Transverse colon (tissue), 4 donors: ENCODE measurements around the gene RAB38. TPM values are rescaled to one million over a fixed set of nuclear protein-coding genes. Genes with fewer than 3 reads are reported as not detected.

Source experiments
- DNase-seq: peaks from one replicate; pipeline ENCODE4 v3.0.0-alpha.2; 2019
- H3K27ac ChIP-seq, 4 donors: fragments of 200-600 bp; sonication (generic); 2 replicates each; pipeline ENCODE4 v1.5.1; 2016 to 2018; ENCODE audit warnings: inconsistent platforms in 4 of 4
- H3K27me3 ChIP-seq: fragments of 200-600 bp; sonication (generic); 2 replicates; pipeline ENCODE4 v1.5.1; 2017; ENCODE audit warnings: inconsistent platforms
- H3K36me3 ChIP-seq, 4 donors: fragments of 200-600 bp; sonication (generic); 2 replicates each; pipeline ENCODE4 v1.5.1; 2017 to 2019; ENCODE audit warnings: inconsistent platforms in 4 of 4
- H3K4me1 ChIP-seq, 4 donors: fragments of 200-600 bp; sonication (generic); 2 replicates each; pipeline ENCODE4 v1.5.1; 2017 to 2020; ENCODE audit warnings: inconsistent platforms in 4 of 4
- H3K4me3 ChIP-seq, 4 donors: fragments of 200-600 bp; sonication (generic); 1 replicate in 1 of 4; 2 replicates in 3 of 4; pipeline versions ENCODE4 v1.5.1 to v1.6.1; 2017 to 2019; ENCODE audit warnings: inconsistent platforms in 4 of 4
- H3K9me3 ChIP-seq, 2 donors: fragments of 200-600 bp; sonication (generic); 2 replicates each; pipeline ENCODE4 v1.5.1; 2017 to 2019; ENCODE audit warnings: inconsistent platforms in 2 of 2
- CTCF ChIP-seq, 5 experiments: fragments of 200-600 bp in 3 of 5; fragments of 450-650 bp in 2 of 5; sonication (generic) in 3 of 5; IDR thresholded peaks; 1 replicate in 2 of 5; 2 replicates in 3 of 5; pipeline ENCODE4 v1.5.1; 2016 to 2017; ENCODE audit warnings: antibody characterized with exemption in 5 of 5, inconsistent platforms in 3 of 5, mild to moderate bottlenecking in 2 of 5, moderate library complexity in 1 of 5
- EP300 ChIP-seq: sonication (generic); formaldehyde crosslinking; IDR thresholded peaks from one replicate; pipeline ENCODE4 v1.6.1; 2017; ENCODE audit warnings: antibody characterized with exemption, low read depth
- POLR2A ChIP-seq: fragments of 450-650 bp; IDR thresholded peaks from one replicate; pipeline ENCODE4 v1.6.1; 2016; ENCODE audit warnings: antibody characterized with exemption, mild to moderate bottlenecking, moderate library complexity
- POLR2AphosphoS5 ChIP-seq, 3 donors: sonication (generic); formaldehyde crosslinking; IDR thresholded peaks; one replicate each; pipeline ENCODE4 v1.6.1; 2016; ENCODE audit warnings: antibody characterized with exemption in 3 of 3
- WGBS, 2 donors: methylation state at CpG; one replicate each; pipeline ENCODE4 v1.1.5; 2018; ENCODE audit warnings: low coverage in 1 of 2; 5-methylcytosine and 5-hydroxymethylcytosine counted together
- in situ Hi-C, 4 donors: fragments of 200-750 bp; cut with MboI; loops; one replicate each; pipeline versions ENCODE4 v1.15.0 to v1.15.1; 2017; ENCODE audit warnings: low sequenced_read_pairs in 3 of 4, low pct_ligation_motif_present in 1 of 4, low pct_unique_long_range_greater_than_20kb in 1 of 4
- intact Hi-C: fragments of 100-400 bp; cut with DNase I; formaldehyde crosslinking; loops from one replicate; pipeline ENCODE4 v1.15.1; 2023; ENCODE audit warnings: low total_unique reads
- total RNA-seq, 4 donors: library from RNA; depleted of rRNA; stranded (reverse); fragments of >200 nt; gene quantifications; one replicate each; pipeline ENCODE4 v1.1.0, GENCODE V29; 2016

The RAB38 gene
- total RNA-seq, 4 donors from 2014 or later: 0.80 to 3.7 (median 1.6) TPM; not detected in 1

GRCh38 chr11:88179141-88179540, 3.9 kb upstream of the RAB38 start:
- whole genome bisulfite sequencing, 2 donors: 66% methylated on average over 2 of the region's 2 CpGs; no CpG with 5 or more reads in 1 of the 2 donors
- Histone ChIP-seq H3K27ac (no peak overlapping the region), H3K27me3 (no peaks in the 10 kb centered on the region), H3K9me3 (no peaks in the 10 kb centered on the region), H3K36me3 (no peaks in the 10 kb centered on the region), H3K4me3 (no peak overlapping the region), H3K4me1 (peaks cover 0 to 16% (median 9%) of the 10 kb centered on the region in 4 donors)
- DNase-seq: no peak
- intact Hi-C loops (no loop called here), in situ Hi-C loops (no loop called here)
- TF ChIP-seq EP300 (no peak), POLR2AphosphoS5 (IDR thresholded peaks at IDR 0.05) (no peak), CTCF (IDR thresholded peaks at IDR 0.05) (no peak), POLR2A (no peak)

- Histone ChIP-seq H3K27ac (no peak overlapping the region), H3K36me3 (no peaks in the 10 kb centered on the region), H3K27me3 (no peaks in the 10 kb centered on the region), H3K4me1 (peaks cover 0 to 21% (median 9%) of the 10 kb centered on the region in 4 donors), H3K4me3 (no peak overlapping the region), H3K9me3 (no peaks in the 10 kb centered on the region)
- no peak for DNase-seq
- in situ Hi-C loops (no loop called here), intact Hi-C loops (no loop called here)
- 59 to 60% methylated on average over 2 to 4 of the region's 4 CpGs for whole genome bisulfite sequencing, 2 donors
- no peak for TF ChIP-seq POLR2AphosphoS5 (IDR thresholded peaks at IDR 0.05)
These were observed 2.9 kb upstream of the RAB38 start for GRCh38 chr11:88178191-88178590.

- Histone ChIP-seq H3K27me3 (no peaks in the 10 kb centered on the region), H3K27ac (peak overlapping the region; percentile 17 to 73 (median 59)), H3K9me3 (no peaks in the 10 kb centered on the region), H3K4me3 (peak overlapping the region; percentile 11 to 58 (median 36)), H3K4me1 (peaks cover 0 to 21% (median 9%) of the 10 kb centered on the region in 4 donors), H3K36me3 (no peaks in the 10 kb centered on the region)
- in situ Hi-C loops: no loop called here
- 36 to 80% methylated on average over 1 to 14 of the region's 15 CpGs for WGBS, 2 donors
- no peak for DNase-seq
- intact Hi-C loops: no loop called here
- TF ChIP-seq POLR2AphosphoS5 (IDR thresholded peaks at IDR 0.05): no peak
- TF ChIP-seq EP300: no peak
- TF ChIP-seq POLR2A: no peak
- TF ChIP-seq CTCF (IDR thresholded peaks at IDR 0.05): no peak
These were observed 379 bp upstream of the RAB38 start for GRCh38 chr11:88175569-88176075.

GRCh38 chr11:88173956-88174355, 1.3 kb downstream of the RAB38 start:
- no peak overlapping the region for H3K4me3 ChIP-seq
- no peak for TF ChIP-seq EP300
- no peak for TF ChIP-seq POLR2AphosphoS5 (IDR thresholded peaks at IDR 0.05)
- no peak for TF ChIP-seq POLR2A
- no peak for TF ChIP-seq CTCF (IDR thresholded peaks at IDR 0.05)
- in situ Hi-C loops (no loop called here), intact Hi-C loops (loop anchor here (1.0 kb wide), 1 partner anchor 12 kb away; no protein-coding TSS in a partner anchor)
- H3K9me3 ChIP-seq: no peaks in the 10 kb centered on the region
- WGBS, 2 donors: 84 to 100% methylated on average over 1 to 3 of the region's 3 CpGs
- H3K27me3 ChIP-seq: no peaks in the 10 kb centered on the region
- H3K27ac ChIP-seq: peak overlapping the region in 1 of 4 donors; percentile 55
- no peaks in the 10 kb centered on the region for H3K36me3 ChIP-seq
- peaks cover 0 to 21% (median 9%) of the 10 kb centered on the region in 4 donors for H3K4me1 ChIP-seq
- DNase-seq: no peak

- 65% methylated on average over 2 of the region's 2 CpGs; no CpG with 5 or more reads in 1 of the 2 donors for WGBS, 2 donors
- no peaks in the 10 kb centered on the region for H3K9me3 ChIP-seq
- DNase-seq: no peak
- peaks cover 0 to 21% (median 9%) of the 10 kb centered on the region in 4 donors for H3K4me1 ChIP-seq
- no peaks in the 10 kb centered on the region for H3K27me3 ChIP-seq
- intact Hi-C loops: no loop called here
- H3K4me3 ChIP-seq: no peak overlapping the region
- no peak overlapping the region for H3K27ac ChIP-seq
- in situ Hi-C loops: no loop called here
- H3K36me3 ChIP-seq: no peaks in the 10 kb centered on the region
- no peak for TF ChIP-seq CTCF (IDR thresholded peaks at IDR 0.05)
- TF ChIP-seq EP300: no peak
- no peak for TF ChIP-seq POLR2AphosphoS5 (IDR thresholded peaks at IDR 0.05)
- TF ChIP-seq POLR2A: no peak
These were observed 3.3 kb downstream of the RAB38 start for GRCh38 chr11:88171982-88172381.
